Progenitor cell of endocrine pancreas (in vitro differentiated cells): ENCODE measurements around the gene S100A14. TPM values are rescaled to one million over a fixed set of nuclear protein-coding genes. Genes with fewer than 3 reads are reported as not detected.

Experiments
- DNase-seq: peaks from one replicate; pipeline ENCODE4 v3.0.0; 2021; ENCODE audit warnings: low spot score; ENCODE audit not compliant: unreplicated experiment
- H3K27ac Mint-ChIP-seq: 2 replicates; pipeline ENCODE4 v1.8.0; 2021; ENCODE audit warnings: mild to moderate bottlenecking, moderate library complexity, mixed read lengths
- H3K27me3 Mint-ChIP-seq: 2 replicates; pipeline ENCODE4 v1.8.0; 2021; ENCODE audit warnings: mixed read lengths
- H3K36me3 Mint-ChIP-seq: 2 replicates; pipeline ENCODE4 v1.8.0; 2022; ENCODE audit warnings: mixed read lengths; ENCODE audit not compliant: insufficient read depth
- H3K4me1 Mint-ChIP-seq: 2 replicates; pipeline ENCODE4 v1.8.0; 2021; ENCODE audit warnings: low read depth, mixed read lengths
- H3K4me3 Mint-ChIP-seq: 2 replicates; pipeline ENCODE4 v1.8.0; 2021; ENCODE audit warnings: low read depth, mild to moderate bottlenecking, moderate library complexity, mixed read lengths
- H3K9me3 Mint-ChIP-seq: 2 replicates; pipeline ENCODE4 v1.8.0; 2021; ENCODE audit warnings: low read depth, mixed read lengths
- total RNA-seq: library from RNA; stranded (reverse); gene quantifications from 2 replicates; pipeline ENCODE4 v1.2.1, GENCODE V29; 2021
- TF ChIP-seq, protein P1 (sequence below): fragments of 200-600 bp; sonication (generic); IDR thresholded peaks from one replicate; pipeline ENCODE4 v1.5.0; 2021; ENCODE audit warnings: antibody characterized with exemption, mild to moderate bottlenecking; ENCODE audit not compliant: unreplicated experiment

Gene S100A14
- total RNA-seq, 1 donor from 2014 or later, result 1.4 TPM

DNA sequence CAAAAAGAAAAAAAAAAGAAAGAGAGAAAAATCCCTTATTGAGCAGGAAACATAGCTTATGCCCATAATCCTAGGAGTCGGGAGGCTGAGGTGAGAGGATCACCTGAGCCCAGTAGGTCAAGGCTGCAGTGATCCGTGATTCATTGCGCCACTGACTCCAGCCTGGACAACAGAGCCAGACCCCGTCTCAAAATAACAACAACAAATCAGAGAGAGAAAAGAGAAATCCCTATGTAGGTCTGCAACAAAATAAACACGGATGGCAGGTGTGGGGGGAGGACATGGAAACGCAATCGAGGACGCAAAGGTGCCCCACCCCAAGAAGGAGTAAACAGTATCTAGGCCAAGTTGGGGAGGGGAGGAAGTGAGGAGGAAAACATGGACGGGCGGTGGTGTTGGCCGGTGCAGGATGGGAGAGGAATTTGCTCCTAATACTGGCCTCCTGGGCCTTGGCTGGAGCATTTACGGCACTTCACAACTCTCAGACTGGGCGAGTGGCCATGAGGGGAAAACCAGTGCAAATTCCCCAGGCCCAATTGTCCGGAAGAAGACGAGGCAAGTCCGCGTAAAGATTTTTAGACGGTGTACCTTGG is 17.1 kb upstream of the S100A14 start:
- H3K27me3 Mint-ChIP-seq, result no peaks in the 10 kb centered on the region
- H3K4me3 Mint-ChIP-seq, result peak overlapping the region; percentile 99
- peaks cover 14% of the 10 kb centered on the region for H3K36me3 Mint-ChIP-seq
- DNase-seq, result no peak
- H3K27ac Mint-ChIP-seq, result peak overlapping the region; percentile 100
- H3K9me3 Mint-ChIP-seq, result peaks cover 4% of the 10 kb centered on the region
- TF ChIP-seq, protein P1, sequence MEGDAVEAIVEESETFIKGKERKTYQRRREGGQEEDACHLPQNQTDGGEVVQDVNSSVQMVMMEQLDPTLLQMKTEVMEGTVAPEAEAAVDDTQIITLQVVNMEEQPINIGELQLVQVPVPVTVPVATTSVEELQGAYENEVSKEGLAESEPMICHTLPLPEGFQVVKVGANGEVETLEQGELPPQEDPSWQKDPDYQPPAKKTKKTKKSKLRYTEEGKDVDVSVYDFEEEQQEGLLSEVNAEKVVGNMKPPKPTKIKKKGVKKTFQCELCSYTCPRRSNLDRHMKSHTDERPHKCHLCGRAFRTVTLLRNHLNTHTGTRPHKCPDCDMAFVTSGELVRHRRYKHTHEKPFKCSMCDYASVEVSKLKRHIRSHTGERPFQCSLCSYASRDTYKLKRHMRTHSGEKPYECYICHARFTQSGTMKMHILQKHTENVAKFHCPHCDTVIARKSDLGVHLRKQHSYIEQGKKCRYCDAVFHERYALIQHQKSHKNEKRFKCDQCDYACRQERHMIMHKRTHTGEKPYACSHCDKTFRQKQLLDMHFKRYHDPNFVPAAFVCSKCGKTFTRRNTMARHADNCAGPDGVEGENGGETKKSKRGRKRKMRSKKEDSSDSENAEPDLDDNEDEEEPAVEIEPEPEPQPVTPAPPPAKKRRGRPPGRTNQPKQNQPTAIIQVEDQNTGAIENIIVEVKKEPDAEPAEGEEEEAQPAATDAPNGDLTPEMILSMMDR, result no peak
- H3K4me1 Mint-ChIP-seq, result peaks cover 32% of the 10 kb centered on the region

DNA sequence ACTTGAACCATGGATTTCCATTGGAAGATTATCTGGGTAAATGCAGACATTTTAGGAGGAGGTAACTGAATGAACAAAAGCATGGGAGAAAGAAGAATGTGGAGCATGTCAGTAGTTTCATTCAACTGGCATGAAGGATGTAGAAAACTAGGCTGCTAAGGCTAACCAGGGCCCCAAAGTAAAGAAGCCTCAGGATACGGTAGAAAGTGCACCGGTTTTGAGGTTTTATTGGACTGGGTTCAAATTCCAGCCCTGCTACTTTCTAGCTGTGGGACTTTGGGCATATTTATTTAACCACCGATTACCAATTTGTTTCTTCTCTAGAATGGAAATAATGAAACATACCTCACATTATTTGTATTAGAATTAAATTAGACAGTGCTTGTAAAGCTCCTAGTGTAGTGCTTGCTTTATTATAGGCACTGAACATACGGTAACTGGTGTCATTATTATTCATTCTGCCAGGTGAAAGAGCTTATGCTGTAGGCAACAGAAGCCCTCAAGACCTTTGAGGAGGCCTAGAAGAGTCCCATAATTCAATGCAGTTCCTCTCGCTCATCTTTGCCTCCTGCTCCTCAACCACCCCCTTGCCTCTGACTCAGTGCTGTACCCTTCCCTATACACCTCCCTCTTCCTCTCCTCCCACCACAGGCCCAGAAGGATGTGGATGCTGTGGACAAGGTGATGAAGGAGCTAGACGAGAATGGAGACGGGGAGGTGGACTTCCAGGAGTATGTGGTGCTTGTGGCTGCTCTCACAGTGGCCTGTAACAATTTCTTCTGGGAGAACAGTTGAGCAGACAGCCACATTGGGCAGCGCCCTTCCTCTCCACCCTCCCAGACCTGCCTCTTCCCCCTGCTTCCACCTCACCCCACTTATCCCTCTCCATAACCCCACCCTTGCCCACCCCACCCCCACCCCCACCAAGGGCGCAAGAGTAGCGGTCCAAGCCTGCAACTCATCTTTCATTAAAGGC is 15.2 kb upstream of the S100A14 start:
- TF ChIP-seq, protein P1, result no peak
- no peak for DNase-seq
- H3K9me3 Mint-ChIP-seq, result peaks cover 4% of the 10 kb centered on the region
- H3K4me1 Mint-ChIP-seq, result peaks cover 35% of the 10 kb centered on the region
- peak overlapping the region; percentile 80 for H3K27ac Mint-ChIP-seq
- peaks cover 4% of the 10 kb centered on the region for H3K36me3 Mint-ChIP-seq
- H3K4me3 Mint-ChIP-seq, result no peak overlapping the region
- H3K27me3 Mint-ChIP-seq, result no peaks in the 10 kb centered on the region

DNA sequence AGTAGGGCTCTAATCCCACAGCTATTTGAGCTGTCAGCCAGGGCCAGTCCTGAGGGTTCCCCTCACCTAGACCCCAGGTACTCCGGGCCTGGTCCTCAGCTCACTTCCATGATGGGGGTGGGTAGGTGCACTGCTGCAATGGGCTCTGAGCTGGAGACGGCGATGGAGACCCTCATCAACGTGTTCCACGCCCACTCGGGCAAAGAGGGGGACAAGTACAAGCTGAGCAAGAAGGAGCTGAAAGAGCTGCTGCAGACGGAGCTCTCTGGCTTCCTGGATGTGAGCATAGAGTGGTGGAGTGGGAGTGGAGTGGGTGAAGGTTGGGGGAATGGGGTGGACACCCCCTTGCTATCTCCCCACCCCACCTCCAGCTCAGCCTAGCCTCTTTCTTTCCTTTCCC is 14.3 kb upstream of the S100A14 start:
- no peak for DNase-seq
- Mint-ChIP-seq H3K27ac (peak overlapping the region; percentile 56), H3K9me3 (peaks cover 4% of the 10 kb centered on the region), H3K4me1 (peaks cover 37% of the 10 kb centered on the region), H3K27me3 (no peaks in the 10 kb centered on the region), H3K36me3 (peaks cover 3% of the 10 kb centered on the region), H3K4me3 (no peak overlapping the region)
- TF ChIP-seq, protein P1, result no peak

DNA sequence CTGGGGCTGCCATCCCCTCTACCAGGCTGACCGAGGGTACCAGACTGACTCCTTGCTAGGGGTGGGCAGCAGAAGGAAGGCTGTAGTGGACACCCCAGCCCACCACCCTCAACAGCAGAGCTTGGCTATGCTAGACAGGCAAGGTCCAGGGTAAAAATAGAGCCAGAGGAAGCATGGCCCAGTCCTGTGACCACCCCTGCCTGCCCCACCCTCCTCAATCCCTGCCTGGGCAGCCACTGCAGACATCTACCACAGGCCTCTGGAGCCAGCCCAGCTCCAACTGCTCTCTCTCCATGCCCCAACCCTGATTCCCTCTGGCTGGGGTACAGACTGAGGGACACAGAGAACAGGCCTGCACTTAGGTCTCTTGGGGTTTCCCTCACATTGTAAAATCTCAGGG is 13.8 kb upstream of the S100A14 start:
- Mint-ChIP-seq H3K27me3 (no peaks in the 10 kb centered on the region), H3K9me3 (peaks cover 4% of the 10 kb centered on the region), H3K27ac (peak overlapping the region; percentile 56), H3K36me3 (peaks cover 3% of the 10 kb centered on the region), H3K4me3 (no peak overlapping the region), H3K4me1 (peaks cover 36% of the 10 kb centered on the region)
- TF ChIP-seq, protein P1, result no peak
- no peak for DNase-seq

DNA sequence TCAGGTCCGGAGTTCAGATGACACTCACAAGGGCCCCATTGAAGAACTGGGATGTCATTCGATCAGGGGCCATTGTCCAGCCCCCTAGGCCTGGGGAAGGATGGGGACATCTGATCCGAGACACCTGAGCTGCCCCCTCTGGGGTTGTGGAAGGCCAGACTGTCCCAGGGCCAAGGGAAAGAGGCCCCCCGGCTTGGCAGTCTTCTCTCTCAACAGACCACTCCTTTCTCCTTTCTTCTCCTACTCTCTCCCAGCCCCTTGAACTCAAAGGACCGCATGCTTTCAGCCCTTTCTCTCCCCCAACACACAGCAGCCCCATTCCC is 13.2 kb upstream of the S100A14 start:
- Mint-ChIP-seq H3K9me3 (peaks cover 4% of the 10 kb centered on the region), H3K27ac (no peak overlapping the region), H3K4me1 (peaks cover 35% of the 10 kb centered on the region), H3K36me3 (peaks cover 3% of the 10 kb centered on the region), H3K4me3 (no peak overlapping the region), H3K27me3 (no peaks in the 10 kb centered on the region)
- no peak for DNase-seq
- TF ChIP-seq, protein P1, result no peak
